ENCODE measurements around the gene CHMP2A. TPM values are rescaled to one million over a fixed set of nuclear protein-coding genes. Genes with fewer than 3 reads are reported as not detected.

Gene CHMP2A
- total RNA-seq, 2 donors from 2014 or later = 204 to 215 TPM

GRCh38 chr19:58571575-58571947, 16.7 kb upstream of the CHMP2A start:
- intact Hi-C loops (cut with DNase I, micrococcal nuclease) = no loop called here
- DNase-seq (peak in 1 of 2 donors; percentile 26), ATAC-seq (no peak)

- ATAC-seq (no peak), DNase-seq (peak in 1 of 2 donors; percentile 25)
- intact Hi-C loops (cut with DNase I, micrococcal nuclease) = no loop called here
Measured at GRCh38 chr19:58570770-58571574, 16.1 kb upstream of the CHMP2A start.

GRCh38 chr19:58569943-58570670, 15.2 kb upstream of the CHMP2A start:
- ATAC-seq (no peak), DNase-seq (peak in 1 of 2 donors; percentile 23)
- intact Hi-C loops (cut with DNase I, micrococcal nuclease) = no loop called here

- intact Hi-C loops (cut with DNase I, micrococcal nuclease) = no loop called here
- peak in 1 of 2 donors; percentile 24 for DNase-seq
- ATAC-seq = no peak
Measured at GRCh38 chr19:58569191-58569942, 14.5 kb upstream of the CHMP2A start.

- peak in 1 of 2 donors; percentile 19 for DNase-seq
- no peak for ATAC-seq
- intact Hi-C loops (cut with DNase I, micrococcal nuclease) = no loop called here
Measured at GRCh38 chr19:58568453-58569130, 13.7 kb upstream of the CHMP2A start.

- no peak for ATAC-seq
- intact Hi-C loops (cut with DNase I, micrococcal nuclease) = no loop called here
- peak in 1 of 2 donors; percentile 2 for DNase-seq
Measured at GRCh38 chr19:58566989-58567388, 12.1 kb upstream of the CHMP2A start.

GRCh38 chr19:58563823-58564222, 8.9 kb upstream of the CHMP2A start:
- DNase-seq (peak in 1 of 2 donors; percentile 24), ATAC-seq (no peak)
- intact Hi-C loops (cut with DNase I, micrococcal nuclease) = no loop called here

GRCh38 chr19:58563034-58563573, 8.2 kb upstream of the CHMP2A start:
- DNase-seq = peak; percentile 51 to 59
- no peak for ATAC-seq
- intact Hi-C loops (cut with DNase I, micrococcal nuclease) = no loop called here

- intact Hi-C loops (cut with DNase I, micrococcal nuclease) = no loop called here
- ATAC-seq = peak; percentile 21
- DNase-seq = peak in 1 of 2 donors; percentile 62
Measured at GRCh38 chr19:58562122-58563033, 7.5 kb upstream of the CHMP2A start.

- intact Hi-C loops (cut with DNase I, micrococcal nuclease) = no loop called here
- ATAC-seq = no peak
- no peak for DNase-seq
Measured at GRCh38 chr19:58561373-58562121, 6.6 kb upstream of the CHMP2A start.

- intact Hi-C loops (cut with DNase I, micrococcal nuclease) = no loop called here
- DNase-seq (no peak), ATAC-seq (no peak)
Measured at GRCh38 chr19:58560921-58561320, 6.0 kb upstream of the CHMP2A start.

- DNase-seq = no peak
- intact Hi-C loops (cut with DNase I, micrococcal nuclease) = no loop called here
- no peak for ATAC-seq
Measured at GRCh38 chr19:58560007-58560887, 5.3 kb upstream of the CHMP2A start.

- intact Hi-C loops (cut with DNase I, micrococcal nuclease) = no loop called here
- ATAC-seq = peak; percentile 57
- peak; percentile 90 to 96 for DNase-seq
Measured at GRCh38 chr19:58559275-58560006, 4.5 kb upstream of the CHMP2A start.

GRCh38 chr19:58558623-58559274, 3.8 kb upstream of the CHMP2A start:
- ATAC-seq = peak; percentile 71
- peak; percentile 99 for DNase-seq
- intact Hi-C loops (cut with DNase I, micrococcal nuclease) = no loop called here

GRCh38 chr19:58558066-58558622, 3.2 kb upstream of the CHMP2A start, which contains the start of gene UBE2M:
Gene UBE2M (minus strand): TSS chr19:58558611. CDS start chr19:58558381, 230 bp downstream.
- ATAC-seq (no peak), DNase-seq (peak; percentile 64 to 80)
- intact Hi-C loops (cut with DNase I, micrococcal nuclease) = no loop called here

All from left colon (tissue), 2 donors.